Parathyroid adenoma (tissue), 2 donors: Measurements from ENCODE around the gene HSPA1B.
A peak's percentile ranks its signal among the peaks of the same experiment; 100 is the strongest.

ENCODE experiments used
- H2AFZ ChIP-seq: fragments of 300-600 bp; sonication (generic); one replicate; pipeline ENCODE4 v1.7.0; 2017; ENCODE audit warnings: antibody characterized with exemption, mild to moderate bottlenecking
- H3K27ac ChIP-seq: fragments of 300-600 bp; sonication (generic); one replicate; pipeline ENCODE4 v1.7.0; 2017
- H3K27me3 ChIP-seq: fragments of 300-600 bp; sonication (generic); one replicate; pipeline ENCODE4 v1.7.0; 2017; ENCODE audit warnings: low read length; ENCODE audit not compliant: control insufficient read depth, insufficient read depth
- H3K36me3 ChIP-seq: fragments of 300-600 bp; sonication (generic); one replicate; pipeline ENCODE4 v1.7.0; 2017; ENCODE audit warnings: low read length; ENCODE audit not compliant: control insufficient read depth, insufficient read depth
- H3K4me1 ChIP-seq: fragments of 300-600 bp; sonication (generic); one replicate; pipeline ENCODE4 v1.7.0; 2017; ENCODE audit warnings: control low read depth
- H3K4me2 ChIP-seq: fragments of 300-600 bp; sonication (generic); one replicate; pipeline ENCODE4 v1.7.0; 2017; ENCODE audit warnings: low read length
- H3K4me3 ChIP-seq: fragments of 300-600 bp; sonication (generic); one replicate; pipeline ENCODE4 v1.7.0; 2017; ENCODE audit warnings: low read depth, low read length
- H3K79me2 ChIP-seq: fragments of 300-600 bp; sonication (generic); one replicate; pipeline ENCODE4 v1.7.0; 2017; ENCODE audit warnings: control low read depth
- H3K9ac ChIP-seq: fragments of 300-600 bp; sonication (generic); one replicate; pipeline ENCODE4 v1.7.0; 2017; ENCODE audit warnings: mild to moderate bottlenecking
- H3K9me3 ChIP-seq: fragments of 300-600 bp; sonication (generic); one replicate; pipeline ENCODE4 v1.7.0; 2017; ENCODE audit warnings: low read length; ENCODE audit not compliant: control insufficient read depth
- TF ChIP-seq, protein P1 (sequence below): fragments of 300-600 bp; sonication (generic); IDR thresholded peaks from one replicate; pipeline ENCODE4 v1.7.0; 2017; ENCODE audit warnings: antibody characterized with exemption, mild to moderate bottlenecking
- donor health status: primary hyperparathyroidism.

HSPA1B gene

DNA sequence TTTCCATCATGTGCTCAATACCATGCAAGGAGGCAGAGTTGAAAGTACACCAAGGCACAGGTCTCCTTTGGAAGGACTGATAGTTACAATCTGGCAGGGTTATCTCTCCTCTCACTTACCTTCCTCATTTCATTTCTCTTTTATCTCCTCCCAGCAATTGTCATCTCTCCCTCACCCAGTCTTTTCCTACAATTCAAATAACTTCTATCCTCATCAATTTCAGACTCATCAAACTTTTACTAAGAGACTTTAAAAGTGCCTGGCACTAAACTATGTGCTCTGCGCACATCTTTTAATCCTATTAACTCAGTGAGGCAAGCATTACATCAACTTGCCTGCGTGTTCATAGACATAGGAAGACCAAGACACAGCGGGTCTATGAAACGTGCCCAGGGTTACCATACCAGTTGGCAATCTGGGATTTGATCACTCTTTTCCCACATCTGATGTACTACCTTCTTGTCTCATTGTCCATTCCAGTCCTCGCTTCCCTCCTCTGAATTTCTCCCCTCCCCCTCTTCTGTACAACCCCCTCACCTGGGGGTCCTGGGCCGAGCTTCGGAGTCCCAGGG, 33.2 kb upstream of the HSPA1B start:
- no peaks in the 10 kb centered on the region for H3K36me3 ChIP-seq
- H3K4me3 ChIP-seq = peak overlapping the region; percentile 86
- H3K79me2 ChIP-seq = no peaks in the 10 kb centered on the region
- TF ChIP-seq, protein P1, sequence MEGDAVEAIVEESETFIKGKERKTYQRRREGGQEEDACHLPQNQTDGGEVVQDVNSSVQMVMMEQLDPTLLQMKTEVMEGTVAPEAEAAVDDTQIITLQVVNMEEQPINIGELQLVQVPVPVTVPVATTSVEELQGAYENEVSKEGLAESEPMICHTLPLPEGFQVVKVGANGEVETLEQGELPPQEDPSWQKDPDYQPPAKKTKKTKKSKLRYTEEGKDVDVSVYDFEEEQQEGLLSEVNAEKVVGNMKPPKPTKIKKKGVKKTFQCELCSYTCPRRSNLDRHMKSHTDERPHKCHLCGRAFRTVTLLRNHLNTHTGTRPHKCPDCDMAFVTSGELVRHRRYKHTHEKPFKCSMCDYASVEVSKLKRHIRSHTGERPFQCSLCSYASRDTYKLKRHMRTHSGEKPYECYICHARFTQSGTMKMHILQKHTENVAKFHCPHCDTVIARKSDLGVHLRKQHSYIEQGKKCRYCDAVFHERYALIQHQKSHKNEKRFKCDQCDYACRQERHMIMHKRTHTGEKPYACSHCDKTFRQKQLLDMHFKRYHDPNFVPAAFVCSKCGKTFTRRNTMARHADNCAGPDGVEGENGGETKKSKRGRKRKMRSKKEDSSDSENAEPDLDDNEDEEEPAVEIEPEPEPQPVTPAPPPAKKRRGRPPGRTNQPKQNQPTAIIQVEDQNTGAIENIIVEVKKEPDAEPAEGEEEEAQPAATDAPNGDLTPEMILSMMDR = no peak
- no peaks in the 10 kb centered on the region for H3K9me3 ChIP-seq
- H3K4me2 ChIP-seq = peak overlapping the region; percentile 85
- H3K4me1 ChIP-seq = peaks cover 8% of the 10 kb centered on the region
- H3K27me3 ChIP-seq = no peaks in the 10 kb centered on the region
- H3K9ac ChIP-seq = peak overlapping the region; percentile 89
- H3K27ac ChIP-seq = peak overlapping the region; percentile 68
- peak overlapping the region; percentile 98 for H2AFZ ChIP-seq

GRCh38 chr6:31794866-31795615, 32.5 kb upstream of the HSPA1B start:
- H3K27ac ChIP-seq = peak overlapping the region; percentile 68
- peak overlapping the region; percentile 85 for H3K4me2 ChIP-seq
- no peaks in the 10 kb centered on the region for H3K36me3 ChIP-seq
- peak overlapping the region; percentile 89 for H3K9ac ChIP-seq
- H3K79me2 ChIP-seq = no peaks in the 10 kb centered on the region
- H3K27me3 ChIP-seq = no peaks in the 10 kb centered on the region
- H3K4me1 ChIP-seq = peaks cover 8% of the 10 kb centered on the region
- H2AFZ ChIP-seq = peak overlapping the region; percentile 98
- TF ChIP-seq, protein P1 = no peak
- peak overlapping the region; percentile 86 for H3K4me3 ChIP-seq
- H3K9me3 ChIP-seq = no peaks in the 10 kb centered on the region

DNA sequence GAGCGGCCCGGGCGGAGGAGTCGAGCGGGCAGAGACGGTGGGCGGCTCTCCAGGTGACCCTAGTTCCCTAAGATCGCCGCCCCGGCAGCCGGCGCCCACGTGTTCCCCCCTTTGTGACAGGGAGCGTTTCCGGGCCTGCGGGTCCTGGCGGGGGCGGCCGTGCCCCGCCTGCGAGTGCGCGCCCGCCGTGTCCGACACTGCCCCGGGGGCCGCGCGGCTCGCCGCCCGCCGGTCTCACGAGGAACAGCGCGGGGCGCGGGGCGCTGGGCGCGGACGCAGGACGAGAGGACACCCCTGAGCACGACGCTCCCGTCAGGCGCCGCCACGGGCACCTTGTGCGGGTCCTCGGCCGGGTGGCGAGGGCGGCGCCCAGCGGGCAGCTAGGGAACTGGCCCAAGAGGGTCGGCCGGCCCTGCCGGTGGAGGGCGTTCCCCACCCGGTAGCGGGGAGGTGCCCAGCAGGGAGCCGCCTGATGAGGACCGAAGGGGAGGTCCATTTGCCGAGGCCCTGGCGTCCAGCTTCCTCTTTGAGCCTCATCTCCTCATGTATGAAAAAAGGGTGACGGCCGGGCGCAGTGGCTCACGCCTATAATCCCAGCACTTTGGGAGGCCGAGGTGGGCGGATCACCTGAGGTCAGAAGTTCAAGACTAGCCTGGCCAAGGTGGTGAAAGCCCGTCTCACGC, 31.8 kb upstream of the HSPA1B start, which contains the start of gene VARS1:
Gene VARS1, minus strand, starts transcription at position 137 of the 683 bp plus-strand sequence. CDS start 535 bp downstream, outside the sequence.
- Histone ChIP-seq H3K36me3 (no peaks in the 10 kb centered on the region), H3K9me3 (no peaks in the 10 kb centered on the region), H2AFZ (peak within 1 kb of the TSS; percentile 98), H3K27ac (peak within 1 kb of the TSS; percentile 68), H3K79me2 (no peaks in the 10 kb centered on the region), H3K27me3 (no peaks in the 10 kb centered on the region), H3K4me3 (peak within 1 kb of the TSS; percentile 86), H3K4me2 (peak within 1 kb of the TSS; percentile 85), H3K4me1 (peaks cover 8% of the 10 kb centered on the region), H3K9ac (peak within 1 kb of the TSS; percentile 89)
- TF ChIP-seq, protein P1 = peak; percentile 93

- Histone ChIP-seq H3K36me3 (no peaks in the 10 kb centered on the region), H3K9me3 (no peaks in the 10 kb centered on the region), H3K9ac (no peak overlapping the region), H3K27me3 (no peaks in the 10 kb centered on the region), H3K4me3 (no peak overlapping the region), H2AFZ (no peak overlapping the region), H3K79me2 (no peaks in the 10 kb centered on the region), H3K4me1 (peaks cover 8% of the 10 kb centered on the region), H3K4me2 (no peak overlapping the region), H3K27ac (peak overlapping the region; percentile 68)
- TF ChIP-seq, protein P1 = no peak
These were observed 30.5 kb upstream of the HSPA1B start for GRCh38 chr6:31796993-31797385.
